Vagina (tissue), 2 donors: ENCODE measurements around the gene CCT4.

Source experiments
- CTCF ChIP-seq, 3 experiments: fragments of 450-650 bp in 2 of 3; fragments of 200-600 bp in 1 of 3; sonication (generic) in 1 of 3; IDR thresholded peaks; one replicate each; pipeline ENCODE4 v1.5.1; 2017 to 2019; ENCODE audit warnings: antibody characterized with exemption in 3 of 3, mild to moderate bottlenecking in 2 of 3, moderate library complexity in 2 of 3
- POLR2A ChIP-seq, 2 donors: fragments of 450-650 bp; IDR thresholded peaks; one replicate each; pipeline ENCODE4 v1.6.1; 2017; ENCODE audit warnings: antibody characterized with exemption in 2 of 2, mild to moderate bottlenecking in 2 of 2, moderate library complexity in 2 of 2

GRCh38 chr2:61937886-61938285, 49.4 kb upstream of the CCT4 start:
- no peak for TF ChIP-seq POLR2A (IDR thresholded peaks at IDR 0.05)
- TF ChIP-seq CTCF (IDR thresholded peaks at IDR 0.05) = no peak
